Suprapubic skin (tissue), 3 donors: Measurements from ENCODE around the gene SLC1A7.

Experiments
- EP300 ChIP-seq: sonication (generic); formaldehyde crosslinking; IDR thresholded peaks from one replicate; pipeline ENCODE4 v1.6.1; 2017; ENCODE audit warnings: antibody characterized with exemption
- POLR2A ChIP-seq, 2 donors: fragments of 450-650 bp; IDR thresholded peaks; one replicate each; pipeline ENCODE4 v1.6.1; 2017; ENCODE audit warnings: antibody characterized with exemption in 2 of 2, mild to moderate bottlenecking in 2 of 2, moderate library complexity in 2 of 2
- TF ChIP-seq, protein P1 (sequence below), 2 donors: fragments of 200-600 bp in 1 of 2; fragments of 450-650 bp in 1 of 2; sonication (generic) in 1 of 2; IDR thresholded peaks; one replicate each; pipeline ENCODE4 v1.5.1; 2016 to 2019; ENCODE audit warnings: antibody characterized with exemption in 2 of 2, mild to moderate bottlenecking in 1 of 2, moderate library complexity in 1 of 2

DNA sequence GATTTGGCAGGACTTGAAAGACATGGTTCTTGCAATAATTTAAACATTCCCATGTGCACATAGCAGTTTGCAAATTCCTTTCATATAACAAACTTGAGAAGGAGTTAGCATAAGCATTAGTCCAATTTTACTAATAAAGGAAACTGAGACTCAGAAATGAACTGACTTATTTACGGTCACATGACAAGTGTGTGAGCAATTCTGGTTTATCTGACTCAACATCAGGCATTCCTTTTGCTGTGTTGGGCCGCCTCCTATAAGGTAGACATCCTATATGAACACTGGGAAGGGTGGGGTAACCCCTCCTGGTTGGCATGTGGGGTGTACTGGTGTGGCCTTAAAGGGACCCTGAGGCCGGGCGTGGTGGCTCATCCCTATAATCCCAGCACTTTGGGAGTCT is 45.7 kb upstream of the SLC1A7 start:
- TF ChIP-seq, protein P1, sequence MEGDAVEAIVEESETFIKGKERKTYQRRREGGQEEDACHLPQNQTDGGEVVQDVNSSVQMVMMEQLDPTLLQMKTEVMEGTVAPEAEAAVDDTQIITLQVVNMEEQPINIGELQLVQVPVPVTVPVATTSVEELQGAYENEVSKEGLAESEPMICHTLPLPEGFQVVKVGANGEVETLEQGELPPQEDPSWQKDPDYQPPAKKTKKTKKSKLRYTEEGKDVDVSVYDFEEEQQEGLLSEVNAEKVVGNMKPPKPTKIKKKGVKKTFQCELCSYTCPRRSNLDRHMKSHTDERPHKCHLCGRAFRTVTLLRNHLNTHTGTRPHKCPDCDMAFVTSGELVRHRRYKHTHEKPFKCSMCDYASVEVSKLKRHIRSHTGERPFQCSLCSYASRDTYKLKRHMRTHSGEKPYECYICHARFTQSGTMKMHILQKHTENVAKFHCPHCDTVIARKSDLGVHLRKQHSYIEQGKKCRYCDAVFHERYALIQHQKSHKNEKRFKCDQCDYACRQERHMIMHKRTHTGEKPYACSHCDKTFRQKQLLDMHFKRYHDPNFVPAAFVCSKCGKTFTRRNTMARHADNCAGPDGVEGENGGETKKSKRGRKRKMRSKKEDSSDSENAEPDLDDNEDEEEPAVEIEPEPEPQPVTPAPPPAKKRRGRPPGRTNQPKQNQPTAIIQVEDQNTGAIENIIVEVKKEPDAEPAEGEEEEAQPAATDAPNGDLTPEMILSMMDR (IDR thresholded peaks at IDR 0.05) = no peak
- TF ChIP-seq EP300 (no peak), POLR2A (IDR thresholded peaks at IDR 0.05) (no peak)
